A673 (cell line): ENCODE data around the gene DUOXA2. TPM values are rescaled to one million over a fixed set of nuclear protein-coding genes. Genes with fewer than 3 reads are reported as not detected.

Source experiments
- BruUV-seq: library from RNA; stranded (reverse); fragments of 400-500 nt; replicated peaks from 2 replicates; lab custom pipeline; 2021; lab: Mats Ljungman, UMichigan
- CTCF ChIA-PET: fragments of 300-600 bp; sonication (Branson Sonifier 250); formaldehyde crosslinking; loops from one replicate; lab custom pipeline; 2022; ENCODE audit warnings: antibody characterized with exemption; lab: Charles Lee
- POLR2A ChIA-PET: fragments of 300-600 bp; sonication (Branson Sonifier 250); formaldehyde crosslinking; loops from one replicate; lab custom pipeline; 2022; ENCODE audit warnings: antibody characterized with exemption; ENCODE audit not compliant: low non-redundant PET; lab: Charles Lee
- DNase-seq: peaks from one replicate; pipeline ENCODE4 v3.0.0-alpha.2; 2015; ENCODE audit warnings: low spot score
- H3K27ac ChIP-seq: fragments of 200-600 bp; sonication (generic); 2 replicates; pipeline ENCODE4 v1.5.1; 2016; ENCODE audit warnings: mixed run types, low read depth, mild to moderate bottlenecking, mixed read lengths, antibody characterized with exemption, low read length; ENCODE audit not compliant: poor library complexity, severe bottlenecking
- H3K27me3 ChIP-seq: fragments of 200-600 bp; sonication (generic); replicated peaks from 2 replicates; pipeline ENCODE4 v1.6.1; 2017; ENCODE audit warnings: mixed run types, low read depth, mild to moderate bottlenecking, mixed read lengths, antibody characterized with exemption, low read length; ENCODE audit not compliant: insufficient read depth, poor library complexity
- H3K36me3 ChIP-seq: fragments of 200-600 bp; sonication (generic); 2 replicates; pipeline ENCODE4 v1.6.1; 2016; ENCODE audit warnings: mixed run types, mild to moderate bottlenecking, mixed read lengths, antibody characterized with exemption, low read length; ENCODE audit not compliant: insufficient read depth, poor library complexity, severe bottlenecking
- H3K4me1 ChIP-seq: fragments of 200-600 bp; sonication (generic); 2 replicates; pipeline ENCODE4 v1.6.1; 2017; ENCODE audit warnings: mixed run types, mild to moderate bottlenecking, mixed read lengths, antibody characterized with exemption, low read length; ENCODE audit not compliant: insufficient read depth, poor library complexity, severe bottlenecking
- H3K4me3 ChIP-seq: fragments of 200-600 bp; sonication (generic); 2 replicates; pipeline ENCODE4 v1.5.1; 2016; ENCODE audit warnings: low read depth, mixed run types, mild to moderate bottlenecking, mixed read lengths, low read length; ENCODE audit not compliant: poor library complexity, severe bottlenecking
- H3K9me3 ChIP-seq: fragments of 200-600 bp; sonication (generic); 2 replicates; pipeline ENCODE4 v1.6.1; 2016; ENCODE audit warnings: mixed run types, low read depth, mild to moderate bottlenecking, mixed read lengths, antibody characterized with exemption, low read length; ENCODE audit not compliant: poor library complexity, severe bottlenecking
- CTCF ChIP-seq: fragments of 300-800, 200-600 bp; sonication (generic); conservative IDR thresholded peaks from 2 replicates; pipeline ENCODE4 v1.5.1; 2017; ENCODE audit warnings: low read depth, mild to moderate bottlenecking, antibody characterized with exemption, low read length, moderate library complexity, mixed read lengths
- EZH2 ChIP-seq: fragments of 200-600 bp; sonication (generic); IDR thresholded peaks from 2 replicates; pipeline ENCODE4 v1.6.1; 2017; ENCODE audit warnings: borderline replicate concordance, low read depth, mild to moderate bottlenecking, mixed read lengths, antibody characterized with exemption, low read length; ENCODE audit not compliant: poor library complexity, severe bottlenecking
- intact Hi-C: fragments of 100-400 bp; cut with micrococcal nuclease; formaldehyde crosslinking; loops from one replicate; pipeline ENCODE4 v1.10.0; 2022; ENCODE audit not compliant: unreplicated experiment
- total RNA-seq: library from RNA; stranded (reverse); gene quantifications from 2 replicates; pipeline ENCODE4 v1.2.3, GENCODE V29; 2021

DUOXA2 gene
- total RNA-seq, 1 experiment from 2014 or later = not detected

GRCh38 chr15:45157974-45158373, 43.8 kb downstream of the DUOXA2 start:
- ChIA-PET POLR2A (interaction anchor here (0.8 kb wide), 1 partner anchor 119 kb away, joined by 3 read pairs; no protein-coding TSS in a partner anchor), CTCF (interaction anchor here (0.7 kb wide), 1 partner anchor 59 kb away, joined by 7 read pairs; no protein-coding TSS in a partner anchor)
- no peak for TF ChIP-seq CTCF
- no peak for TF ChIP-seq EZH2
- no TSS peak for BruUV-seq
- no peaks in the 10 kb centered on the region for H3K9me3 ChIP-seq
- no peak overlapping the region for H3K4me3 ChIP-seq
- intact Hi-C loops = no loop called here
- no peak overlapping the region for H3K27ac ChIP-seq
- no peaks in the 10 kb centered on the region for H3K36me3 ChIP-seq
- H3K4me1 ChIP-seq = no peaks in the 10 kb centered on the region
- no peaks in the 10 kb centered on the region for H3K27me3 ChIP-seq
- peak; percentile 33 for DNase-seq

GRCh38 chr15:45161666-45162065, 47.5 kb downstream of the DUOXA2 start:
- BruUV-seq = no TSS peak
- Histone ChIP-seq H3K4me1 (peaks cover 6% of the 10 kb centered on the region), H3K27ac (no peak overlapping the region), H3K9me3 (no peaks in the 10 kb centered on the region), H3K4me3 (no peak overlapping the region), H3K27me3 (no peaks in the 10 kb centered on the region), H3K36me3 (no peaks in the 10 kb centered on the region)
- CTCF ChIA-PET = no interaction called here
- TF ChIP-seq EZH2 (no peak), CTCF (no peak)
- POLR2A ChIA-PET = no interaction called here
- intact Hi-C loops = loop anchor here (5.0 kb wide), 2 partner anchors 241 to 451 kb away; a partner anchor contains a TSS
- DNase-seq = no peak

- no peaks in the 10 kb centered on the region for H3K9me3 ChIP-seq
- BruUV-seq = no TSS peak
- peaks cover 3% of the 10 kb centered on the region for H3K36me3 ChIP-seq
- TF ChIP-seq EZH2 (no peak), CTCF (peak; percentile 89)
- no peaks in the 10 kb centered on the region for H3K27me3 ChIP-seq
- H3K4me1 ChIP-seq = peaks cover 15% of the 10 kb centered on the region
- no peak overlapping the region for H3K4me3 ChIP-seq
- intact Hi-C loops = loop anchor here (1.0 to 5.0 kb wide), 3 partner anchors 38 to 449 kb away; a partner anchor contains a TSS
- H3K27ac ChIP-seq = no peak overlapping the region
- DNase-seq = peak; percentile 85
- ChIA-PET CTCF (interaction anchor here (0.6 to 1.6 kb wide), 18 partner anchors 19 to 451 kb away, joined by 3 to 9 read pairs (median 4); partner anchors contain the start of gene SHF), POLR2A (interaction anchor here (0.5 kb wide), 1 partner anchor 37 kb away, joined by 9 read pairs; no protein-coding TSS in a partner anchor)
Measured at GRCh38 chr15:45162771-45163507, 48.8 kb downstream of the DUOXA2 start.
